Motor neuron (in vitro differentiated cells): ENCODE results near the gene IGFL3. TPM values are rescaled to one million over a fixed set of nuclear protein-coding genes. Genes with fewer than 3 reads are reported as not detected.

Experiments used
- total RNA-seq, 8 experiments: library from RNA; unstranded; fragments of 300-600 nt; gene quantifications; 2 replicates each; pipeline versions ENCODE4 v1.2.3 to v1.2.4, GENCODE V29; 2022

IGFL3 gene
- total RNA-seq, 8 experiments from 2014 or later, result 0.50 TPM; not detected in 7

Other genes with a start within 250 kb of the IGFL3 start
- 10 to 100 TPM; 10.4 to 20.5 (median 18.7) TPM for gene IRF2BP1, start 238.5 kb downstream of the IGFL3 start, total RNA-seq
- 1 to 10 TPM; 2.1 to 6.1 (median 2.6) TPM for gene MYPOP, start 222.1 kb downstream of the IGFL3 start, total RNA-seq
- gene NANOS2, start 209.9 kb downstream of the IGFL3 start, total RNA-seq, result under 1 TPM in 3 of 8 experiments, not detected in 5; 0.05 to 0.85 (median 0.18) TPM
- 10 to 100 TPM in 4 of 8 experiments, 1 to 10 TPM in 1, under 1 TPM in 3; 0.09 to 23.5 (median 11.0) TPM for gene NOVA2, start 150.8 kb downstream of the IGFL3 start, total RNA-seq
- 10 to 100 TPM in 2 of 8 experiments, 1 to 10 TPM in 6; 3.2 to 15.7 (median 5.5) TPM for gene CCDC61, start 129.2 kb downstream of the IGFL3 start, total RNA-seq
- gene PGLYRP1, start 101.6 kb downstream of the IGFL3 start, total RNA-seq, result under 1 TPM in 2 of 8 experiments, not detected in 6; 0.51 to 0.95 TPM
- 10 to 100 TPM in 1 of 8 experiments, 1 to 10 TPM in 4, under 1 TPM in 3; 0.25 to 19.7 (median 2.0) TPM for gene IGFL4, start 83.7 kb downstream of the IGFL3 start, total RNA-seq
- 100 to 1,000 TPM in 1 of 8 experiments, 1 to 10 TPM in 1, under 1 TPM in 2, not detected in 4; 0.28 to 212 (median 0.96) TPM for gene IGFL2, start 23.6 kb upstream of the IGFL3 start, total RNA-seq
- gene IGFL1, start 105.1 kb upstream of the IGFL3 start, total RNA-seq, result 1 to 10 TPM in 1 of 8 experiments, not detected in 7; 1.8 TPM
- gene HIF3A, start 172.4 kb upstream of the IGFL3 start, total RNA-seq, result 1 to 10 TPM in 6 of 8 experiments, under 1 TPM in 2; 0.36 to 7.9 (median 2.8) TPM
- gene PPP5C, start 222.4 kb upstream of the IGFL3 start, total RNA-seq, result 10 to 100 TPM; 43.1 to 96.8 (median 69.2) TPM